Renal pelvis (tissue), 12 donors: Measurements from ENCODE around the gene SPDYE6. TPM values are rescaled to one million over a fixed set of nuclear protein-coding genes. Genes with fewer than 3 reads are reported as not detected.
"Not testable (repeated sequence)": the region's sequence is repeated elsewhere in the genome, so short reads cannot be mapped to it uniquely, and the experiment has no call there.

Experiments
- DNase-seq: peaks from one replicate; pipeline ENCODE4 v3.0.0-alpha.2; 2013
- long read RNA-seq, 16 experiments: transcript quantifications; one replicate each; lab custom pipeline, GENCODE V29; 2026
- polyA plus RNA-seq, 3 donors: library from polyadenylated mRNA; unstranded; fragments of 120-200 nt; gene quantifications; one replicate each; pipeline ENCODE4 v1.2.1, GENCODE V29; 2013; ENCODE audit not compliant: insufficient read length in 3 of 3

SPDYE6 gene
- polyA plus RNA-seq: 10 to 100 TPM in 1 of 3 donors, 1 to 10 TPM in 2; 1.7 to 13.9 (median 2.4) TPM
- long read RNA-seq, donor 1: 0 reads
- long read RNA-seq, donor 2: 0 reads
- long read RNA-seq, donor 3: 0 reads
- long read RNA-seq, donor 4: 0 reads
- long read RNA-seq, donor 5: 0 reads
- long read RNA-seq, donor 6: 0 reads
- long read RNA-seq, donor 7: 0 reads
- long read RNA-seq, donor 8: 0 reads
- long read RNA-seq, donor 9: 0 reads
- long read RNA-seq, donor 10: 0 reads
- long read RNA-seq, donor 11: 0 reads
- long read RNA-seq, donor 12: 0 reads
- long read RNA-seq, donor 13: 0 reads
- long read RNA-seq, donor 14, partial matches to known transcripts: 43 of 52 reads
- long read RNA-seq, donor 14, other reads (novel, unspliced or antisense): 9 of 52 reads
- long read RNA-seq, donor 15: 0 reads
- long read RNA-seq, donor 16: 0 reads

GRCh38 chr7:102356344-102356743 lies at the start of gene SPDYE6:
Gene SPDYE6 (minus strand): TSS chr7:102356444. CDS start chr7:102356023, 421 bp downstream.
- DNase-seq: not testable (repeated sequence)

DNA sequence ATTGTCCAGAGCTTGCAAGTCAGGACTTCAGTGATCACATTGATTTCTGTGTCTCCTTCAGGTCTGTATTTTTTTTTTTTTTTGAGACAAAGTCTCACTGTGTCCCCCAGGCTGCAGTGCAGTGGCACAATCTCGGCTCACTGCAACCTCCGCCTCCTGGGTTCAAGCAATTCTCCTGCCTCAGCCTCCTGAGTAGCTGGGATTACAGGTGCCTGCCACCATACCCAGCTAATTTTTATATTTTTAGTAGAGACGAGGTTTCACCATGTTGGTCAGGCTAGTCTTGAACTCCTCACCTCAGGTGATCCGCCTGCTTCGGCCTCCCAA lies 48.6 kb upstream of the SPDYE6 start:
- DNase-seq: not testable (repeated sequence)

- peak; percentile 39 for DNase-seq
Observed at GRCh38 chr7:102404005-102404861, 48.0 kb upstream of the SPDYE6 start.

DNA sequence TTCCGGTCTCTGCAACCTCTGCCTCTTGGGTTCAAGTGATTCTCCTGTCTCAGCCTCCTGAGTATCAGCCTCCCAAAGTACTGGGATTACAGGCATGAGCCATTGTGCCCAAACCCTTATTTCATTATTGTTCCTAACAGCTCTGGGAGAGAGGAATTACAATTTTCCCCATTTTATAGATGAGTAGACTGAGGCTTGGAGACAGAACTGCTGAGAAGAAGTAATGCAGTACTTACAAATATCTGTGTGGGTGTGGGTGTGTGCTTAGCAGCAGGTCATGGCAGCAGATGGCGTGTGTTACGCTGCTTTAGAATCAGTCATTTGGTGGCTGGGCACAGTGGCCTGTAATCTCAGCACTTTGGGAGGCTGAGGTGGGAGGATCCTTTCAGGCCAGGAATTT lies 47.3 kb upstream of the SPDYE6 start:
- DNase-seq: no peak

- DNase-seq: no peak
Observed at GRCh38 chr7:102400360-102400759, 44.1 kb upstream of the SPDYE6 start.

DNA sequence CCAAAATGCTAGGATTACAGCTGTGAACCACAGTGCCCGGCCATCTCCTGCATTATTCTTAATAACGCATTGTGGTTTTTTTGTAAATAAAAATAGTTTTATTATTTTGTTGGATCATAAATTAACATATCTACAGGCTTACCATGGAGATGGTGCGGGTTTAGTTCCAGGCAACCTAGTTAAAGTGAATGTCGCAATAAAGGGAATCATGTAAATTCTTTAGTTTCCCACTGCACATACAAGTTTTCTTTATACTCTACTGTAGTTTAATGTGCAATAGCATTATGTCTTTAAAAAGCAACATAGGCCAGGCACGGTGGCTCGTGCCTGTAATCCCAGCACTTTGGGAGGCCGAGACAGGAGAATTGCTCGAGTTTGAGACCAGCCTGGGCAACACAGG lies 42.3 kb upstream of the SPDYE6 start:
- no peak for DNase-seq

GRCh38 chr7:102396710-102397019 lies 40.4 kb upstream of the SPDYE6 start:
- DNase-seq: no peak

- DNase-seq: peak; percentile 94
Observed at GRCh38 chr7:102395873-102396709, 39.8 kb upstream of the SPDYE6 start, which contains the start of gene PRKRIP1. Gene PRKRIP1 (plus strand): TSS chr7:102396363. CDS start chr7:102396412, 49 bp downstream.

DNA sequence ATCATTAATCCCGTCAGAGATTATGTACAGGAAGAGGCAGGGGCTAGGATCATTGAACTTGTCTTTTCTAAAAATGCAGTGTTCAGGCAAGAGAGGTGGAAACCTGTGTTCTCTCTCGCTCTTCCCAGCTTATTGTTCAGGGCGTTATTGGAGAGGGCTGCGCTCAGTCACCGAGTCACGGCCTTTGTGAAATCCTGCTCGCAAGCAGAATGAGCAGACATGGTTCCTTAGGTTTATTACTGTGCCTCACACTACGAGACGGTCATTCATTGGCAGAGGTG lies 39.3 kb upstream of the SPDYE6 start:
- DNase-seq: no peak

DNA sequence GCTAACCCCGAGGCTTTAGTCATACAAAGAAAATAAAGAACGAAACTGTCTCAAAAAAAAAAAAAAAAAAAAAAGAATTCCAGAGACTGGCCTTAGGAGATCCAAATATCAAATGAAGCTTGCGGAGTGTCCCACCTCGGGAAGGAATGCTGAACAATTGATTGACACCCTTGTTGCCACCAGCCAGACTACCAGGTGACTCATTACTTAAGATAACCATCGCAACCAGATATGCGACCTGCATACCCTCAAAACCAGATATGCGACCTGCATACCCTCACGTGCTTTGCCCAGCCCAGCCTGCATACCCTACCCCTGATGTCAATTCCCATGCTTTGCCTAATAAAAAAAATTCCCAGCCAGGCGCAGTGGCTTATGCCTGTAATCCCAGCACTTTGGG lies 37.2 kb upstream of the SPDYE6 start:
- no peak for DNase-seq

DNA sequence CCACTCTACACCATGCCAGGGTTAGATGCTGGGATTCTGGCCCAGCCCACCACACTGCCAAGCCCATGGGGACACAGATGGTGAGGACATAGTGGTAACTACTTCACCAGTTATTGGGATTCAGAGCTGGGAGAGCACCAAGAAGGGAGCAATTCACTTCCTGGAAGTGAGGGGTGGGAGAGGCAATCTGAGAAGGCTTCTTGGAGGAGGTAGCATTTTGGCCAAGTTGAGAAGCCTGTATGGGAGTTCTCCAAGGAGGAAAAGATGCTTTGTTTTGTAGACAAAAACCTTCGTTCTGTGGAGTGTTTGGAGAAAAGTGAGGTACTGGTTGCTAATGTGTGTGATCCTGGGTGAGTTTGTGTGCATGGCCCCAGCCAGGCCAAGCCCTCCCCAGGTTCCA lies 36.1 kb upstream of the SPDYE6 start:
- DNase-seq: no peak

DNA sequence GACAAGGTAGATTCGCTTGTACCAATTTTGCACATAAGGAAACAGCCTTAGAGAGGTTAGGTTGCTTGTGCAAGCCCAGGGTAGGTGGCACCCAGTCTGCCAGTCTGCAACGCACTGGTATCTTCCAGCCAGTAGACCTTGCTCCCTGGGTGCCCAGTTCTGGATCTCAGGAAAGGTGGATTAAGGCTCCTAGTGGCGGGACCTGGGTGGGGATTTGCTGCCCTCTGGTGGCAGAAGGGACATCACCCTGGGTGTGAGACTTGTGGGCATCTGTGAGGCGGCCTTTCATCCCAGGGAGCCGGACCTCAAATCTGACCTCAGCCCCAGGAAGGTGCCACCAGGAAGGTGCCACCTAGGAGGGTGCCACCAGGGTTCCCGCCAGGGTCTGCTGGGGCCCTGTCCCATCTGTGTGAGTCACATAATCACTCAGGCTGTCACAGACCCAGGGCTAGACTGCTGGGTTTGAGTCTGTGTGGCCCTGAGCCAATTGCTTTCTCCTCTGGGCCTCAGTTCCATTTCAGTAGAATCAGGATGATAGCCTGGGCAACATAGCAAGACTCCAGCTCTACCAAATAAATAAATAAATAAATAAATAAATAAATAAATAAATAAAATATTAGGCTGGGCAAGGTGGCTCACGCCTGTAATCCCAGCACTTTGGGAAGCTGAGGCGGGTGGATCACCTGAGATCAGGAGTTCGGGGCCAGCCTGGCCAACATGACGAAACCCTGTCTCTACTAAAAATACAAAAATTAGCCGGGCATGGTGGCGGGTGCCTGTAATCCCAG lies 34.6 kb upstream of the SPDYE6 start:
- DNase-seq: peak; percentile 79

GRCh38 chr7:102389810-102390209 lies 33.6 kb upstream of the SPDYE6 start:
- DNase-seq: no peak

GRCh38 chr7:102387064-102387463 lies 30.8 kb upstream of the SPDYE6 start:
- no peak for DNase-seq

DNA sequence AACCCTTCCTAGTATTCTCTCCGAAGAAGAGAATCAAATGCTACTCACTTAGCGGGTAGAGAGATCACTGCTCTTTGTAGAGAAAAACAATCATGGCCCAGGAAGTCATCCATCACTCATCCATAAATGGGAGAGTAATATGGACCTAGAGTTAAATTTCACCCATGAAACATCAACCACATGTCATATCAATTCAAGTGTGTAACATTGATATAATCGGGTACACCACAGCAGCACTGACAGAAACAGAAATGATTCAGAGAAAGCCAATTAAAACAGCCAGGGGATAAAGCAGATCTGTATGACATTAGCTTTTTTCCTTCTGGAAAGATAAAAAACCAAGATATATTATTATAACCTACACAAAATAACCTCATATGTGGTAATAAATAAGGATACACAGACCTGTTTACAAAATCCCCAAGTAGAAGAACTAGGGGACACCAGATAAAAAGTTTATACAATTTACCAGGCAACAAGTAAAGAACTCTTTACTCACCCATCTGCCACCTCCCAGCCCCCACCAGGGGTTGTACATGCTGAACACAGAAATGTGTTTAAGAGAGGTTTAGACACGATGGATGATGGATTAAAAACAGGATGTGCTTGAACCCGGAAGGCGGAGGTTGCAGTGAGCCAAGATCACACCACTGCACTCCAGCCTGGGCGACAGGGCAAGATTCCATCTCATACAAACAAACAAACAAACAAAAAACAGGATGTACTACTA lies 25.6 kb upstream of the SPDYE6 start:
- not testable (repeated sequence) for DNase-seq

DNA sequence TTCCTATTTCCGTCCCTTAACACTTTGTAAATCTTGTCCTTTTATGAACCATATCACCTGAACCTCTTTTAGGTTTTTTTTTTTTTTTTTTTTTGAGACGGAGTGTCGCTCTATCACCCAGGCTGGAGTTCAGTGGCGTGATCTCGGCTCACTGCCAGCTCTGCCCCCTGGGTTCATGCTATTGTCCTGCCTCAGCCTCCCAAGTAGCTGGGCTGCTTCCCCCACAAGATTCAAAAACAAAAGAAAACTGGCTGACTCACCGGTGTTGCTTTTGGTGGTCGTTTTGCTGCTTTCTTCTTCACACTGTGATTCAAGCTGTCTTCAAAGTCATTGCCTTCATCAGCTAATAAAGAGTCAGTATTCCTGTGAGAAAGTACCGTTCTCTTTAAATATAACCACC lies 24.6 kb upstream of the SPDYE6 start:
- not testable (repeated sequence) for DNase-seq

GRCh38 chr7:102376964-102377466 lies 20.8 kb upstream of the SPDYE6 start:
- no peak for DNase-seq

- not testable (repeated sequence) for DNase-seq
Observed at GRCh38 chr7:102372796-102373195, 16.6 kb upstream of the SPDYE6 start.

DNA sequence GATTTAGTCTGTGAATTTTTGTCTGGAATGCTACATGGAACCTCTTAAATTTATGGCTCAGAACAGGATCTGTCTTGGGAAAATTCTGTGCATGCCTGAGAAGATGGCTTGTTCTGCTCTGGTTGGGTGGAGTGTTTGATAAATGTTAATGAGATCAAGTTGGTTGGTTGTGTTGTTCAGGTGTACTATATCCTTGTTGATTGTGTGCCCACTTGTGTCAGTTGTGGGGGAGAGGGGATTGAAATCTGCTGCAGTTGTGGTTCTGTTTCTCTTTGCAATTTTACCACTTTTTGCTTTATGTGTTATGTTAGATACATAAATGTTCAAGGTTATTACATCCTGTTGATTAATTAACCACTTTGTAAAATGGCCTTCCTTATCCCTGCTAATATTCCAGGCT lies 13.8 kb upstream of the SPDYE6 start:
- DNase-seq: not testable (repeated sequence)

GRCh38 chr7:102365390-102365789 lies 9.1 kb upstream of the SPDYE6 start:
- not testable (repeated sequence) for DNase-seq
